ENCODE measurements around the gene RAMP3.
"Not testable (repeated sequence)": the region's sequence is repeated elsewhere in the genome, so short reads cannot be mapped to it uniquely, and the experiment has no call there.

RAMP3 gene

GRCh38 chr7:45161842-45162241 lies 4.3 kb downstream of the RAMP3 start:
- ChIA-PET CTCF (interaction anchor here (0.9 kb wide), 1 partner anchor 9 kb away, joined by 3 read pairs; no protein-coding TSS in a partner anchor), POLR2A (no interaction called here)
- no peak for DNase-seq (ENCODE audit: low read depth, low spot score)
- no peak overlapping the region for H3K4me3 ChIP-seq (ENCODE audit: low read depth, low read length)
- TF ChIP-seq CTCF (IDR thresholded peaks at IDR 0.05; ENCODE audit: insufficient read depth, low read length, missing control alignments), result no peak

- no peak for DNase-seq (ENCODE audit: low read depth, low spot score)
- ChIA-PET CTCF (no interaction called here), POLR2A (no interaction called here)
- no peak for TF ChIP-seq CTCF (IDR thresholded peaks at IDR 0.05; ENCODE audit: insufficient read depth, low read length, missing control alignments)
- H3K4me3 ChIP-seq (ENCODE audit: low read depth, low read length), result no peak overlapping the region
Observed at GRCh38 chr7:45162311-45162845, 4.8 kb downstream of the RAMP3 start.

- DNase-seq (ENCODE audit: low read depth, low spot score), result no peak
- no peak for TF ChIP-seq CTCF (IDR thresholded peaks at IDR 0.05; ENCODE audit: insufficient read depth, low read length, missing control alignments)
- no peak overlapping the region for H3K4me3 ChIP-seq (ENCODE audit: low read depth, low read length)
- ChIA-PET POLR2A (no interaction called here), CTCF (interaction anchor here (0.9 kb wide), 1 partner anchor 97 kb away, joined by 3 read pairs; no protein-coding TSS in a partner anchor)
Observed at GRCh38 chr7:45162943-45163691, 5.5 kb downstream of the RAMP3 start.

GRCh38 chr7:45163692-45164052 lies 6.1 kb downstream of the RAMP3 start:
- ChIA-PET CTCF (interaction anchor here (0.9 kb wide), 1 partner anchor 97 kb away, joined by 3 read pairs; no protein-coding TSS in a partner anchor), POLR2A (no interaction called here)
- no peak for DNase-seq (ENCODE audit: low read depth, low spot score)
- no peak overlapping the region for H3K4me3 ChIP-seq (ENCODE audit: low read depth, low read length)
- no peak for TF ChIP-seq CTCF (IDR thresholded peaks at IDR 0.05; ENCODE audit: insufficient read depth, low read length, missing control alignments)

- CTCF ChIA-PET, result interaction anchor here (0.9 kb wide), 1 partner anchor 96 kb away, joined by 3 read pairs; no protein-coding TSS in a partner anchor
- H3K4me3 ChIP-seq (ENCODE audit: low read depth, low read length); POLR2A ChIA-PET; DNase-seq (ENCODE audit: low read depth, low spot score): not testable (repeated sequence)
Observed at GRCh38 chr7:45164271-45164670, 6.7 kb downstream of the RAMP3 start.

- no peak for TF ChIP-seq CTCF (IDR thresholded peaks at IDR 0.05; ENCODE audit: insufficient read depth, low read length, missing control alignments)
- POLR2A ChIA-PET, result no interaction called here
- no peak overlapping the region for H3K4me3 ChIP-seq (ENCODE audit: low read depth, low read length)
- CTCF ChIA-PET, result no interaction called here
- DNase-seq (ENCODE audit: low read depth, low spot score), result no peak
Observed at GRCh38 chr7:45165857-45166256, 8.3 kb downstream of the RAMP3 start.
